GM18526 (cell line): ENCODE measurements around the gene ADARB1.

Source experiments
- POLR2A ChIP-seq: IDR thresholded peaks from 3 replicates; pipeline ENCODE4 v1.6.1; 2011; ENCODE audit not compliant: insufficient read length; ENCODE audit errors: extremely low read depth

The ADARB1 gene

GRCh38 chr21:45153358-45154318 is 79.3 kb downstream of the ADARB1 start:
- TF ChIP-seq POLR2A: no peak

DNA sequence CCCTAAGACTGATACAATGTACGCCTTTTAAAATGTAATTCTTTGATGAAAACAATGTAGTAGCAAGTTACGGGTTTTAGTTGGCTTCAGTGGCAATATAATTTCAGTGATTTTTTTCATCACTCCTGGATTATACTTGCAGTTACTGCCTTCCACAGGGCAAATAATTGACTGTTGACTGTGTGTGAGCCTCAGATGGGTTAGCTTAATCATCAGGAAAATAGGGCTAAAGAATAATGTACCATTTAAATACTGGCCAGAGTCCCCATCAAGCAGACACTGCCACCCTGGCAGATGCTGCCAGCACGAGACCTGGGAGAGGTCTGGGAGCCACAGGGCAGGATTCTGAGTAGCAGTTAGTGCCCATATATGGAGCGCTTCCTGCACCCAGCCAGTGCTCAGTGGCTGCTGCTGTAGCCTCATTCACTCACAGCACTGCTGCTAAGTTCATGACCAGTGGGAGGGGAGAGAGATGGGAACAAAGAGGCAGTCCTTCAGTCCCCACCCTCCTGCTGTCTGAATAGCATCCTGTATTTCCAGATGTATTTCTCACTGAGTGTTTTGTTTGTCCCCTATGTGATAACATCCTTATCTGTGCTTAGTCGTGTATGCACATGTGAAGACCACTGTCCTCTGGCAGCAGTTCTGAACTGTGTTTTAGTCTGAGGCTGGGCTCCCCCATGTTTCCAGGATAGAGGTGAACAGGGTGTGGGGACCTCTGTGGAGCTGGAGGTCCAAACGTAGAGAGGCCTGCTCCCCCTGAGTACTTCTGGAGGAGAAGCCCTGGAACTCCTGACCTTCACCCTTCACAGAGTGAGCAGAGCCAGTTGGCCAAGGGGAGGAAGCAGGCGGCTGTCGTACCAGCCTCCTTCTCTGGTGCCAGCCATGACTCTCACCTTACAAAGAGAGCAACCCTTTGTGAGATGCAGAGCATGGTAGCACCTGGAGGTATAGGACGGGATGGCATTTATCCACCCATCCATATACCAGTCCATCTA is 80.4 kb downstream of the ADARB1 start:
- TF ChIP-seq POLR2A: no peak

GRCh38 chr21:45155910-45156309 is 81.5 kb downstream of the ADARB1 start:
- TF ChIP-seq POLR2A: no peak

- no peak for TF ChIP-seq POLR2A
Observed at GRCh38 chr21:45156459-45156858, 82.1 kb downstream of the ADARB1 start.

GRCh38 chr21:45157932-45158331 is 83.6 kb downstream of the ADARB1 start:
- TF ChIP-seq POLR2A: no peak

DNA sequence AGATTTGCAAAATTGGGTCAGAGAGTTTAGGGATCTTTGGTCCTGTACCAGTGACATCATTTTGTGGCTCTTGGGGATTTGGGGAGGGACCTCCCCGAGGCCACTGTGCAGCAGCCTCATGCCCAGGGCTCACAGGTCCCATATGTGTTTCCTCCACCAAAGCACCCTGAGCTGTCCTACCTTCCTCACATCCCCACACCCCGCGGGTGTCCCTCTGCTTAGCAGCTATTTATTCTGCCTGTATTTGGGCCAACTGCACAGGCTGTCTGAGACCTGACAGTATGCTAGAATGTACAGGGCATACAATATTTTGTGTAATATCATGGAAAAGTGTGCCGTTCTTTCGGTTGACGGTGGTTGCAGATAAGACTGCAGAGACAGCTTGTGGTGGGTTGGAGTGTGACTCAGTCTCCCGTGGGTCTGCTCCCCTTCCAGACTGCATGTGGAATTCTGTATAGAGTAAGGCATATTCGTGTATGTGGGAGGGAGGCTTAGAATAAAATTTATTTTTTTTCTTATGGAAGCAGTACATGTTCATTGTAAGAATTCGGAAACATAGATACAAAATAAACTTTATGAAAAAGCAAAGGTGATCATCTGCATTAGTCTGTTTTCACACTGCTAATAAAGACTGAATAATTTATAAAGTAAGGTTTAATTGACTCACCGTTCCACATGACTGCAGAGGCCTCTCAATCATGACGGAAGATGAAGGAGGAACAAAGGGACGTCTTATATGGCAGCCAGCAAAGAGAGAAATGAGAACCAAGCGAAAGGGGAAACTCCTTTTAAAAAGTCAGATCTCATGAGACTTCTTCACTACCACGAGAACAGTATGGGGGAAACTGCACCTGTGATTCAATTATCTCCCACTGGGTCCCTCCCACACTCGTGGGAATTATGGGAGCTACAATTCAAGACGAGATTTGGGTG is 84.4 kb downstream of the ADARB1 start:
- no peak for TF ChIP-seq POLR2A

DNA sequence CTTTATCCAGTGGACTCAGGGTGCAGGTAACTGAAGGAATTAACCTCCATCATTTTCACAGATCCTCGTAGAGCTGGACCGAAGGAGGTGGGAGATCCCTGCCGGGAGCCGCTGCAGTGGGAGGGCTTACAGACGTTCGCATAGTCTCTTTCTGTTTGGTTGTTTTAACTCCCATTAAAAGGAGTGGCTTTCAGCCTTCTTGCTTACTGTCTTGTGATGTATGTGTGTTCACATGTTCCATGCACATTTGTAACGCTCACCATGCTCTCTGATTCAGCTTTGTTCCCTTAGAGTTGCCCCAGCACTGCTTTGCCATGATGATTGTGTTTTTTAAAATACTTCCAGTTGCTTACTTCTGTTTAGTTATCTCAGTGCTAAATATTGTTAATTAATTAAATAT is 85.8 kb downstream of the ADARB1 start:
- TF ChIP-seq POLR2A: no peak

DNA sequence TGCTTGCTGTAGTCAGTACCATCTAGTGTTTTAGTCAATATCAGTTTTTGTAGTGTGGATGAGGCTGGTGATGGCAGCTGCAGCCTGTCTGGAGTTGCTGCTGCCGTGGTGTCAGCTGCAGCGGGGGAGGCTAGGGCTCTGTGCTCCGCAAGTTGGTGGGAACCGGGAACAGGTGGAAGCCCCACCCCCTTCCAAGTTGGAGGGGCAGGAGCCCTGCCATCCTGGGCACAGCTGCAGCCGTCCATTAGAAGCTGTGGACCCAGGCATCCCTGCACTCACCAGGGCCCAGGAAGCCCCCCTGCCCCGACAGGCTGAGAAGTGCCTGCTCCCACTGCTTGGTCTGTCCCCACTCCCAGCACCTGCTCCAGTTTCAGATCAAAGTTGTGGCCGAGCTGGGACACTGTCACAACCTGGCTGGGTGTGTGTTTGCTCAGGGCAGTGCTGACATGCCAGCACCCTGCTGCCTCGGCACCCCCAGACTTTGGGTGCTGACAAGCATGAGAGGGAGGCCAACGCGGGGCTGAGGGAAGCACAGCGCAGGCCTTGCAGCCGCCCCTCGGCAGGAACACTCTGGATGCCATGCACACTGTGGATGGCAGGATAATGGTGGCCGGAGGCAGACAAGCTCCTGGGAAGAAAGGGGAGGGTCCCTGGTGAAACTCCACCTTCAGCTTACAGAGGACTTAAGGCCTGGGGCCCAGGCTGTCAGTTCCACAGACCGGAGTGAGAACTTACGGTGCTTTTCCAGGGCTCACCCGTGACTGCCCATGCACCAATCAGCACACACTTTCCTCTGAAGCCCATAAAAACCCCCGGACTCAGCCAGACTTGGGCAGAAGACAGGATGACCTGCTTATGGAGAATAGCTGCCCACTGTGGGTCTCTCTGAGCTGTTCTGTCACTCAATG is 86.9 kb downstream of the ADARB1 start:
- TF ChIP-seq POLR2A: no peak

DNA sequence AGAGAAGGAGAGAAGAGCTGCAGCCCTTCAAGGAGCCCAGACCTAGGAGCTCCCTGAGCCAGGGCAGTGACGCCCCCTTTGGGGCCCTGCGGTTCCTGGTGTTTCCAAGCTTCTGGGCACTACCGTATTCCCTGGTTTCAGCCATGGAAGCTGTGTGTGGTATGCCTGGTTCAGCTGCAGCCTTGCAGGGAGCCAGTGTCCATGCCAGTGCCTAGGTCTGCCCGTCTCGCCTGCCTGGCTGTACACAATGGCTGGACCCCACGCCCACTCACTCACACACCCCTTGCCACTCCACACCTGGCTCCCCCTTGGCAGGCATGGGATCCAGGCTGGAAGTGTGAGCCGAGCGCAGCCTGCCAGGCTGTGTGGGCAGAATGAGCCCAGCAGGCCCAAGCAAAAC is 87.7 kb downstream of the ADARB1 start:
- no peak for TF ChIP-seq POLR2A

- TF ChIP-seq POLR2A: no peak
Observed at GRCh38 chr21:45162809-45163208, 88.4 kb downstream of the ADARB1 start.

DNA sequence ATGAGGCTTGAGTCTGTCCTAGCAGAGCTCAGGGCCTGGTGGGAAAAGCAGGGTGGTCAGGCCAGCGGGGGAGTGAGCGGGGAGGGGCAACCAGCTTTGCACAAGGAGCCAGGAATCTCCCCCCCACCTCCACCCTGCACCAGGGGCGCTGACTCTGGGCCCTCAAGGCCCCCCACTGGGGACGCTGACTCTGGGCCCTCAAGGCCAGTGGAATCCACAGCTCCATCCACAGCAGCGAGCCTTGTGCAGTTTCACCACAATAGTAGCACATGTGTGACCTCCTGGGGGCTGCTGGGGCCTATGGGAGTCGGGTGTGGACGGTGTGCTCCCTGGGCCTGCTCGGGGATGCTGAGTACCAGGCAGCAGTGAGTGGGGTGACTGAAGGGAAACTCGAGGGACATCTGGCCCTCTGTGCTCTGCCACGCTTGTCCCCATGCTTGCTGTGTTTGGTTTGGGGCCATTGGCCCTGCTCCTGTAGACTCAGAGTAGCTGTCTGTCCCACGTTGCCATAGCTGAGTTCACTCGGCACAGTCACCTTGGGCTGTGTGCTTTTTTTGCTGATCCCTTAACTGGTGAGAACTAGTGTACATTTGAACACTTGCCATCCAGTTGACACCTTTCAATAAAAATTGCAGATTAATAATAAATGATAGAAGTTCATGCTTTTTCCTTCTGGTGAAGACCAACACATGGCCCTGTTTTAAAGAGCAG is 89.2 kb downstream of the ADARB1 start:
- TF ChIP-seq POLR2A: no peak

DNA sequence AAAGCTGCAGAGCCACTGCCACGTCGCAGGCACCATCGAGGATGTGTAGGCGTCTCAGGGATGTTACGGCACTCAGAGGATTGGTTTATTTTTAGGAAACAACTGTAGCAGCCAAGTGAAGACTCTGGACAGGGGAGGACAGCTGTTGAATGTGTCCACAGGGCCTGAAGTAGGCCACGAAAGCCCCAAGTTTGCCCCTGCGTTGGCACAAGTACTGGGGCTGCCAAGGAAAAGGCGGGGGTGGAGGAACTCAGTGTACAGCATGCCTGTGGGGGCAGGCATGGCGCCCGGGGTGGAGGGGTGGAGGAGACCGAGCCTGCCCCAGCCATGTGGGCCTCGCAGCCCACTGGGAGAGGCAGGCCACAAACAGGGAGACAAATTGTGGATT is 89.7 kb downstream of the ADARB1 start:
- no peak for TF ChIP-seq POLR2A

DNA sequence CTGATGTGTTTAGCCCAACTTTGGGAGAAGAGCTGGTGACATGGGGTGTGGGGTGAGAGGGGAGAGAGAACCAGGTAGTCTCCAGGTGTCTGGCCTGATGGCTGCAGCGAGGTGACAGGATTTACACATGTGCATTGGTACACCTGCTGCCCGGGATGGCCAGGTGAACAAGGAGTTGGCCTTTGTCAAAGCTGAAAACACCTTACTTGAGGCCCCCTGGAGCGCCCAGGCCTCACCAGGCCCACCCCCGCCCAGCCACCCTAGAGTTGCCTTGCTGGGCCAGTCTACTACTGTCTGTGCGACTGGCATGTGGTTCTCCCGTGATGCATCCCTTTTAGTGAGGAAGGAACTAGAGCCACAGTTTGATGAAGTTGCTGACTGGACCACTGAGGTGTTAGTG is 90.5 kb downstream of the ADARB1 start:
- no peak for TF ChIP-seq POLR2A

- TF ChIP-seq POLR2A: no peak
Observed at GRCh38 chr21:45166931-45167330, 92.6 kb downstream of the ADARB1 start.
